CD4-positive, alpha-beta T cell treated with Interleukin-21 for 1 hour (primary cell): ENCODE results near the gene COG1.

Source experiments
- DNase-seq: peaks from one replicate; pipeline ENCODE4 v3.0.0-alpha.2; 2020

The COG1 gene

DNA sequence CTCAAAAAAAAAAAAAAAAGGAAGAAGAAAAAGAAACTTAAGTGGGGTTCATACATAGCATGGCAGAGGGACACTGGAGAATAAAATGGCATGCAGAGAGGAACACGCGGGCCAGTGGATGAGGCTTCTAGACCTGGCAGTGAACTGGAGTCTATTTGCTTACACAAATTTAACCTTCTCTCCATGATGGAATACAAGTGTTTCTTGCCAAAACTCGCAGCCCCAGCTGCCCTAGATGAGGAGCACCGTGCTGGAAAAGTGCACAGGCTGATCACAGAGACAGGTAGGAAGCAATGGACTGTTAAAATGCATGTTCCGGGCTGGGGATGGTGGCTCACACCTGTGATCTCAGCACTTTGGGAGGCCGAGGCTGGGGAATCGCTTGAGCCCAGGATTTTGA, 18.7 kb upstream of the COG1 start:
- no peak for DNase-seq

DNA sequence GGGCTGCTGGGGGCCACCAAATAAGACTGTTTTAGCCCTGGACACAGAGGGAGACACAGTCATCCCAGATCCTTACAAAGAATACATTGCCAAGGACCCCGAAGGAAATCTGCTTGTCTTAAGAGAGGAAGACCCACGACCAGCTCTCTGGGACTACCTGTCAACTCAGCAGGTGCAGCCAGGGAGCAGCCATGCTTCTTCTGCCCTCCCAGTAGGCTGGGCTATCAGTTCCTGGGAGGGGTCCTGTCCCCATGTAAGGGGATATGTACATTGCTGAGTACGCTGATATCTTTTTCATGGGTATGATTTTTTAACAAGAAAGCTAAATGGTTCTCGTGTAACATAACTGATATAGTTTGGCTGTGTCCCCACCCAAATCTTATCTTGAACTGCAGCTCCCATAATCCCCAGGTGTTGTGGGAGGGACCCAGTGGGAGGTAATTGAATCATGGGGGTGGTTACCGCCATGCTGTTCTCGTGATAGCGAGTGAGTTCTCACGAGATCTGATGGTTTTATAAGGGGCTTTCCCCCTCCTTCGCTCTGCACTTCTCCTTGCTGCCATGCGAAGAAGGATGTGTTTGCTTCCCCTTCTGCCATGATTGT, 16.8 kb upstream of the COG1 start:
- no peak for DNase-seq

DNA sequence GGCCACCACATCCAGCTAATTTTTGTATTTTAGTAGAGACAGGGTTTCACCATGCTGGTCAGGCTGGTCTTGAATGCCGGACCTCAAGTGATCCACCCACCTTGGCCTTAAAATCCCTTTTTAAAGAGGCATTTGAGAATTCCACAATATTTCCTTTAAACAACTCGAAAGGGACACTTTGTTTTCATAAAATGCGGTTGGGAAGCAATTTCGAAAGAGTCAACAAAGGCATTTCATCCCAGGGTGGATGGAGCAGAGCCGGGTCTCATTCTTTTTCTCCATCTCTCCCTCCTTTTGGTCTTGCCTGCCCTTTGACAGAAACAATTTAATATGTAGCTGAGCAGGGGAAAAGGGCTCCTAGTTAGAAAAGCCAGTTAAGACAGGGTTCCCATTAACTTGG, 13.5 kb upstream of the COG1 start:
- no peak for DNase-seq

DNA sequence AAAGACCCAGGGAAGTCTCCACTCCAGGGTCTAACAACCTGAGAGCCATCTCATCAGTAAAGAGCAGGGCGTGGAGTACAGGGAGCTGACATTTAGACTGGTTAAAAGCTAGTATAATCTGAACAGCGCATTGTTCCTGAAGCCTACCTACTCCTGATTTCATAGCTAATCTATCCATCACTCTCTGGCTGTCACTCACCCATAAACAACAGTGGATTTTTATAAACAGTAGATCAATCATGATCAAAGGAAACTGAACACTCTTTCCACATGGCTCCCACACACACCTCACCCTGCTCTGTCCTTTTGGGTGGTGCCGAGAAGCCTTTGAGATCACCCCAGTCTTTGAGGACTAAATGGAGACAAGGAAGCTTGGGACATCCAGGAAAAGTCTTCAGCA, 13.0 kb upstream of the COG1 start:
- DNase-seq, result no peak

DNA sequence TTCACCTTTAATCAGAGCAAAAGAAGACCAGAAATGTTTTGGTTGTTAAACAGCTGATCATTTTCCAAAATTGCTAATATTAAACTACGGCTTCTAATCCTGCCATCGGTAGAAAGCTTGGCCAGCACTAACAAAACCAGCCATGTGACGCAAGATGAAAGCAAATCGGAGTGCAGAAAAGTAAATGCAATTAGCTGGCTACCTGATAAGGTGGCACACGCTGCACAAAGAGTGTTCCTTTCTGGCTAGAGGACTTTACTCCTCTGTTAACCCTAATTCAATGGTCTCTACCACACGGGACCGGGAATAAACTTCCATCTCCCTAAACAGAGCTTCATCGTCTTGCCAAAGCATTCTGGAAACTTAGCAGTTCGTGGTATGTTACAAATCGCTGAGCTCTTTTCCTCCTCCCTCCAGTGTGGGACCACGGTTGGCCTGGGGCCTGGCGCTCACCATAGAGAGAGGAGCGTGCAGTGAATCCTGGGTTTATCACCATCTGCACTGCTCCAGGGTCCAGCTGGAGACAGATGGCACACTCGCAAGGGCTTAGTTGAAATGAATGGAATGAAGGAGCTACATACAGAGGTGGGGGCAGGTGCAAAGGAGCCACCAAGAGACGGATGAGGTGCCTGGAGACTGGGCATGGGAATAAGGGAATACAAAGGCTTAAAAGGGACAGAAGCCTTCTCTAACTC, 10.1 kb upstream of the COG1 start:
- no peak for DNase-seq

DNA sequence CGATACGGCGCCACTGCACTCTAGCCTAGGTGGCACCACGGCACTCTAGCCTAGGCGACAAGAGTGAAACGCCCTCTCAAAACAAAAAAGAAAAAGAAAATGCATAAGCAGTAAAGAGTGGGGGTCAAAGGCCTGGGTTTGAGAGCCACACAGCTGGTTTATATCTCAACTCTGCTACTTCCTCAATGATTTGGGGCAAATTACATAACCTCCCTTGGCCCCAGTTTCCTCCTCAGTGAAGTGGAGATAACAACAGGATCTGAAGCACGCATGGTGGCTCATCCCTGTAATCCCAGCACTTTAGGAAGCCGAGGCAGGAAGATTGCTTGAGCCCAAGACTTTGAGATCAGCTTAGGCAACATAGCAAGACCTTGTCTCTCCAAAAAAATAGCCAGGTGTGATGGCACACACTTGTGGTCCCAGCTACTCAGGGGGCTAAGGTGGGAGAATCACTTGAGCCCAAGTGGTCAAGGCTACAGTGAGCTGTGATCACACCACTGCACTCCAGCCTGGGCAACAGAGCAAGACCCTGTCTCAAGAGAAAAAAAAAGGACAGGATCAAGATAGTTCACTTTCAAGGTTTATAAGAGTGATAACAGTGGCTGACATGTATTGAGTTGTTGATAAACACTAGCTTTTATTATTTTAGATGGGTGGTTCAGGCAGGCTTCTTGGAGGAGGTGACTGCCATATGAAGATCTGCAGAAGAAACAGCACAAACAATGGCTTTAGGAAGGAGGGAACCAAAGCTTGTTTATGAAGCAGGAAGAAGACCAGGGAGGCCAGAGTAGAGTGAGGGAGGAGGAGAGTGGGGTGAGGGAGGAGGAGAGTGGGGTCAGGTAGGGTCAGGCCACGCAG, 8.5 kb upstream of the COG1 start:
- DNase-seq, result no peak

DNA sequence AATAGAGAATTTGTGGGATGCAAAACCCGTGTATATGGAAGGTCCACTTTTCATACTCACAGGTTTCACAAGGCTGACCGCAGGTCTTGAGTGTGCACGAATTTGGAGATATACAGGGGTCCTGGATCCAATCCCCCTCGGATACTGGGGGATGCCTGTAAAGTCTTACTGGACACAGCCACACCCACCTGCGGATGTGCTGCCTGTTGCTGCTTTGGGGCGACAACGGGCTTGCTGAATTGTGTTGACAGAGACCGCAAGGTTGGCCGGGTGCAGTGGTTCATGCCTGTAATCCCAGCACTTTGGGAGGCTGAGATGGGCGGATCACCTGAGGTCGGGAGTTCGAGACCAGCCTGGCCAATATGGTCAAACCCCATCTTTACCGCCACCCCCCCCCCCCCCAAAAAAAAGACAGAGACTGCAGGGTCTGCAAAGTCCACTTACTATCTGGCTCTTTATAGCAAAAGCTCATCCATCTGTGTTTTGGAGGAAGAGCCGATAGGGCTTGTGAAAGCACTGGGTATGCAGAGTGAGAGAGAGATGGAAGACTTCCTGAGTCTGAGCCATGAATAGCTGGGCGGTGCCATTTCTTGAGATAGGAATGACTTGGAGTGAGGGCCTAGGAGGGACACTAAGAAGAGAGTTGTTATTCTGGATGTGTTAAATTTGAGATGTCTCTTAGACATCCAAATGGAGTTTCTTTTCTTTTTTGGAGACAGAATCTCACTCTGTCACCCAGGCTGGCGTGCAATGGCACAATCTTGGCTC, 6.4 kb upstream of the COG1 start:
- DNase-seq, result no peak

DNA sequence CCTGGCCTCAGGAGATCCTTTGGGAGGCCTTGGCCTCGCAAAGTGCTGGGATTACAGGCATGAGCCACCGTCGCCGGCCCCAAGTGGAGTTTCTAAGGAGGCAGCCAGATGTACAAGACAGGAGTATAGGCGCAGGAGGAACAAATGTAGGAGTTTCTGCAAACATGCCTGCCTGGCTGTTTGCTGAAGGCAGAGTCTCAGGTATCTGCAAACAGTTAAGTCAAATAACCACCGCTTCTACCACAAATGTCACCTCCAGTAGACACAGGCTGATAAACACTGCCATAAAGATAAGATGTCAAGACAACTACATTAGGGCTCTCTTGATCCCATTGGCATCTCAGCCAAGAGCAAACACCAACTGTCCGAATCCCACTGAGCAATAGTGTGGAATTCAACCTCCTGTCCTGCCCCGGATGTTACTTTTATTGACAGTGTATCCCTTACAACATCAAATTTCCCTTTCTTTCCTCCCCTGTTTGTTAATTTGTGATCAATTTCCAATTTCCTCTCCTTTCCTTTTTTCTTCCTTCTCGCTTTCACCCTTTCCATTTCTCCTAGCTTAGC, 5.6 kb upstream of the COG1 start:
- no peak for DNase-seq

DNA sequence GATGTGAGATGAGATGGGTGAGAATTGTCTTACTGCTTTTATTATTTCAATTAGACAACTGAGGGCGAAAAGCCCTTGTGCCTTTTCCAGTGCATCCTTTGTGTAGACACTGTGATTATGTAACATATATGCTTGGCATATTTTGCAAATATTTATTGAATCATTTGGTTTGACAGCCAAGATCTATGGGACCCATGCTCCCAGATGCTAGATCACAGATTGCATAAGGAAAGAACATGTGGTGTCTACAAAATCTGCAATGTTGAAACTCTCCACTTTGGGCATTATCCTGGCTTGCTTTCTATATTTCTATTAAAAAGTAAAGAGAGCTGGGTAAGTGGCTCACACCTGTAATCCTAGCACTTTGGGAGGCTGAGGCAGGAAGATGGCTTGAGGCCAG, 4.8 kb upstream of the COG1 start:
- no peak for DNase-seq

DNA sequence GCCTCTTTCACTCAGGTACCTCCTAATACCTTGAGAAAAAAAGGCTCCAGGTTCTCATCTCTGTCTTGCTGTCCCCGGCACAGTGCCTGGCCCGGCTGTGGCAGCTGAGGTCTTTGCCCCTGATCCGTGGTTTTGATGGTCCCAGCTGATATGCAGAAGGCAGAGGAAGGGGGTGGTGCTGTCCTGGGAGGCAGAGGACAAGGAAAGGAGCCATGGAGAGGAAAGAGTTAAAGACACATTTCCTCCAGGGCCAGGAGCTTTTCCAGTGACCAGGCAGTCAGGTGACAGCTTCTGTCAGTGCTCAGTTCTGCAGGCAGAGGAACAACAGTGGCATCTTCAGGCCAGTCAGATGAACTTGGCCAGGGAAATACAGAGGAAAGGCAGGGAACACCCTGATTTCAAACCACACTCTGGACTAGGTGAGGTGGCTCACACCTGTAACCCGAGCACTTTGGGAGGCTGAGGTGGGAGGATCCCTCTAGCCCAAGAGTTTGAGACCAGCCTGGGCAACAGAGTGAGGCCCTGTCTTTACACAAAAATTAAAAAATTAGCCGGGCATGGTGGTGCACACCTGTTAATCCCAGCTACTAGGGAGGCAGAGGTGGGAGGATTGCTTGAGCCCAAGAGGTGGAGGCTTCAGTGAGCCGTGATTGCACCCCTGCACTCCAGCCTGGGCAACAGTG, 3.3 kb upstream of the COG1 start:
- no peak for DNase-seq

DNA sequence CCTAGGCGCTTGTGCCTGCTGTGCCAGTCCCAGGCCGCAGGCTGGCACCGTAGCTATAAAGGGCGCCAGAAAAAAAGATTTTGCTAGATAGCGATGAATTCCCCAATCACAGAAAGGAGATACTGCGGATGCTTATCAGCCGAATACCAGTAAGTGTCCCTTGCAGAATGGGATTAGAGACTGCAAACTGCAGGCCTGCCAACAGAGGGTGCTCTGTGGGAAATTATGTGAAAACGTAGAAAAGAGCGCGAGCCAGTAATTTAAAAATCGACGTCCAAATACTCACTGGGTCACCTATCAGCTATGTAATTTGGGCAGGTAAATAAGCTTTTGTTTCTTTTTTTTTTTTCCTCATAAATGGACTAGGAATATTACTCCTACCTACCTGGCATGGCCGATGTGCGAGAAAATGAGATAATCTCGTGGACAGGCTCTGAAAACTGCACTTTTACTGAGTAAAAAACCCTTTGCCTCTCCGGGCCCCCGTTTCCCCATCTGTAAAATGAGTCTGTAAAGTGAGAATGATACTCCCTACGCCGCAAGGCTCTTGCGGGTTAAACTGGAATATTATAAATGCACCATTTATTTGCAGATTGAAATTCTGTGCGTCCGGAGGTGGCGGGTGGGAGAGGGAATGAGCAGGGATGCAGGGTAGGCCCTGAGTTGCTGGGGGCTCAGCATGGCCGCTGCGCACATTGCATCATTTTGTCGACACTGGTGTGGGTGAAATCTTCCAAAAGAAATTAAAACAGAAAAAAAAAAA, 1.2 kb upstream of the COG1 start:
- DNase-seq, result peak; percentile 77

DNA sequence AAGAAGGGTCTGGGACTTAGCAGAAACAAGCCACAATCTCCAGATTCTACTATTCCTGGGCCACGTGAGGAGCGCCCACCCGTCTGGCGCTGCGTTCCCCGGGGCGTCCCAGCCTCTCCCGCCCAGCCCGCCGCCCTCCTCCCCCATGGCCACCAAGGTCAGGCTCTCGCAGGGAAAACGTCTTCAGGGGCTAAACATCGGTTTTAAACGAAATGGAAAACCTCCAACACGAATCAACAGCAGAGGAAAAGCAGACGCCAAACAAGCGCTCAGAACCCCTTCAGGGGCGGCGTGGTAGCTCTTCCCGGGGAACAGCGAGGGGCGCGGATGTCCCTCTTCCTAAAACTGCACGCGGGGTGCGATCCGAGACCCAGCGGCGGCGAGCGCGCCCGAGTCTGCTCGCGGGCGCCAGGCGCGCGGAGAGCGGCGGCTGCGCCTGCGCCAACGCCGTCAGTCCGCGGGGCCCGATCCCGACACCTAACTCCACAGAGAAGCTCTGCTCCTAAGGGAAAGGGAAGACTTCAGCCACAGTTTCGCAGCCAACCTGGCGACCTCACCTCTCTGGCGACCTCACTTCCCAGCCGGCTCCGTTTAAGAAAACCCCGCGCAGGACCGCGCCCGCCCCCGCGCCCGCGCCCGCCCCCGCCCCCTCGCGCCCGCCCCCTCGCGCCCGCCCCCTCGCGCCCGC, 505 bp upstream of the COG1 start:
- DNase-seq, result no peak

DNA sequence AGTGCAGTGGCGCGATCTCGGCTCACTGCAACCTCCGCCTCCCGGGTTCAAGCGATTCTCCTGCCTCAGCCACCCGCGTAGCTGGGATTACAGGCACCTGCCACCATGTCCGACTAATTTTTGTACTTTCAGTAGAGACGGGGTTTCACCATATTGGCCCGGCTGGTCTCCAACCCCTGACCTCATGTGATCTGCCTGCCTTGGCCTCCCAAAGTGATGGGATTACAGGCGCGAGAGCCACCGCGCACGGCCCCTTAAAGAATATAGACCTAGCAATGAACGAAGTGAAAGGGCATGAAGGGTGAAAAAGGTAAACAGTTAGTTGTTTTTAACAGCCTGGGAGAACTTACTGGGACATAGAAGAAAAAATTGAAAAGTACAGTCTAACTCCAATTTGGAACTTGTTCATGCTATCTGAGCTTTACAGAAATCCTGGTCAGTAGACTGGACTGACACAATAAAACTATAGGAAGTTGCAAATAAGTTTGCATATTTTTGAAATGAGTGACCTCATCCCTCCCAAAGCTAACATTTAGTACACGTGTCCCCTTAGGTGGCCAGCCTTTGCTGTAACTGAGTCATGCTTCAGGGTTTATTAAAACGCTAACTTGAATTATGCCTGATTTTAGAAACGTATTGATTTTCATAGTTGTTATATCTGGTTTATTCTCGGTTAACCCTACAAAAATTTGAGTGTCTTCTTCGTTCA, 1.8 kb downstream of the COG1 start:
- DNase-seq, result no peak

DNA sequence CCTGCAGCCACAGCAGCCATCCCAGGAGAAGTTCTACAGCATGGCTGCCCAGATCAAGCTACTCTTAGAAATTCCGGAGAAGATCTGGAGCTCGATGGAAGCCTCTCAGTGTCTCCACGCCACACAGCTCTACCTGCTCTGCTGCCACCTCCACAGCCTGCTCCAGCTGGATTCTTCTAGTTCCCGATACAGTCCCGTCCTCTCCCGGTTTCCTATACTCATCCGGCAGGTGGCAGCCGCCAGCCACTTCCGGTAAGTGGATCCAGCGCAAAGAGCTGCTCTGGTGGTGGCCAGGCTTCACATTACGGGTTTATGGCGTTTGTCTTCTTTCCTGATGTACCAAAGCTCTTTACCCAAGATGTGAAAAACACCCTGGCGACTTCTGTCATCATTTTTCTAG, 3.6 kb downstream of the COG1 start:
- DNase-seq, result no peak

DNA sequence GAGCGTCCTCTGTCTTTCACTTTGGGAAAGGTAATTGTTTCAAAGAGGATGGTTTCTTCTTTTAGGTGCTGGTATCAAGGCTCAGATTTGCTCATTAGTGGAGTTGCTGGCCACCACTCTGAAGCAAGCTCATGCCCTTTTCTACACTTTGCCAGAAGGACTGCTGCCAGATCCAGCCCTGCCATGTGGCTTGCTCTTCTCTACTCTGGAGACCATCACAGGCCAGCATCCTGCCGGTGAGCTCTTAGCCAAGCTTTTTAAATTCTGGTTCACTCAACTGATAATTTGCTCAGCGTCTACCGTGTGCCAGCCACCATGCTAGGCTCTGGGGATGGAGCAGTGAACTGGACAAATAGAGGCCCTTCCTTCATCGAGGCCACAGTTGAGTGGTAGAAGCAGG, 4.3 kb downstream of the COG1 start:
- DNase-seq, result no peak

DNA sequence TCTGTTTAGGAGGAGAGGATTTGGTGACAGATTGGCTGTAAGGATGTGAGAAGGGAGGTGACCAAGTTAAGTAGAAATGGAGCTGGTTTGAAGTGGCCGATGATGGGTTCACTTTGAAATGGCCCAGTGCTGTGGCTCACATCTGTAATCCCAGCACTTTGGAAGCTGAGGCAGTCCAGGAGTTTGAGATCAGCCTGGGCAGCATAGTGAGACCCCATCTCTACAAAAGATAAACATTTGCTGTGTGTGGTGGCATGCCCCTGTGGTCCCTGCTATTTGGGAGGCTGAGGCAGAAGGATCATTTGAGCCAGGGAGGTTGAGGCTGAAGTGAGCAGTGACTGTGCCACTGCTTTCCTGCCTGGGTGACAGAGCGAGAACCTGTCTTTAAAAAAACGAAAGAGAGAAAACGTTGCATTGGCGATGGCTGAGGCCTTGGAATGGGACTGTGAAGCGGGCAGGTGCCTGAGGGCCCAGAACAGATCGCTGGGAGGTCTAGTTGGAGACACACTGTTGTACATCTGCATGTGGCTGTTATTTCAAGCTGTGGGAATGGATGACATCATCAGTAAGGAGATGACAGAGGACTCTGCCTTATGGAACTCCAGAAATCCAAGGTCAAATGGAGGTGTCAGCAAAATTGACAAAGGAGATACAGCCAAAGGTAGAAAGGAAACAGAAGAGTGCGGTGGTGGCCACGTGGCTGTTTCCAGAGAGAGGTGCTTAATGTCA, 5.5 kb downstream of the COG1 start:
- DNase-seq, result no peak

DNA sequence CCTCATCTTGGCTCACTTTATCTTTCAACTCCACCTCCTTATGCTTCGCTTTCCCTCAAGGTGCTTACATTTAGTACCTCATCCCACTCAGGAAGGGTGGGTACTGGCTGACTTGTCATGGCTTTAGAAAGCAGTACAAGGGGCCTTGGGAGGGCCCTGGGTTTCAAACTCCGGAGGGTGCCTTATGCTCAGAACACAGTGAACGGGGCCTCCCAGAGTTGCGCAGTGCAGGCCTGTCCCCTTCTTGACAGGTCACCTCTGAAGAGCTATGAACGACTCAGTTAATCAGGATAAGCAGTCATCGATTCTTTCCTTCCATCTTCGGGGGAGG, 6.0 kb downstream of the COG1 start:
- DNase-seq, result no peak

DNA sequence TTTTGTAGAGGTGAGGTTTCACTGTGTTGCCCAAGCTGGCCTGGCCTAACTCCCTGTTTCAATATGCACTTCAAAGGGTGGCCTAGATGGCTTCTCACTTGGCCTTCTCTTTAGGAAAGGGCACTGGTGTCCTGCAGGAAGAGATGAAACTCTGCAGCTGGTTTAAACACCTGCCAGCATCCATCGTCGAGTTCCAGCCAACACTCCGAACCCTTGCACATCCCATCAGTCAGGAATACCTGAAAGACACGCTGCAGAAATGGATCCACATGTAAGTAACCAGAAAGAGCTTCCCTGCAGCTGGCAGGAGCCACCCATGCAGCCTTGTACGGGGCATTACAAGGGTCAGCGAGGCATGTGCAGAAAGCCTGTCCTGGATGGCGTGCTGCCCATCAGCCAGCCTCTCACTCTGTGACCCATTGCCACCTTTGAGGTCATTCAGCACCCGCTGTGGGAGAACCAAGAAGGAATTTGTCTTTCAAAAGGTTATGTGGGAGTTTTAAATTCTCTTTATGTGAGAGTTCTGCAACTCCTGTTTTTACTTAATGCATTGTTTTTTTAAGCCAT, 7.0 kb downstream of the COG1 start:
- no peak for DNase-seq

DNA sequence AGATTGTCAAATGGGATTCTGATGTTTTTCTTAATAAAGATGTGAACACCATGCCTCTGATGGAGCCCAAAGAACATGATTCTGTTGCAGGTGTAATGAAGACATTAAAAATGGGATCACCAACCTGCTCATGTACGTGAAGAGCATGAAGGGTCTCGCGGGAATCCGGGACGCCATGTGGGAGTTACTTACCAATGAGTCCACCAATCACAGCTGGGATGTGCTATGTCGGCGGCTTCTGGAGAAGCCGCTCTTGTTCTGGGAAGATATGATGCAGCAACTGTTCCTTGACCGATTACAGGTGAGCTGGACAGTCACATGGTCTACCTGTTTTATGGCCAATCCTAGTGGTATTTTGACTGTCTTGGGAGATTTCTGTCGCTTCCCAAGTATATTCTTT, 7.6 kb downstream of the COG1 start:
- no peak for DNase-seq
